NCI-H1930 (cell line): Measurements from ENCODE around the gene SLCO4C1.
"Not testable (repeated sequence)": the region's sequence is repeated elsewhere in the genome, so short reads cannot be mapped to it uniquely, and the experiment has no call there.

Experiments
- DNase-seq, 2 experiments: peaks; one replicate each; lab custom pipeline; 2025; lab: John Stamatoyannopoulos, UW

SLCO4C1 gene

DNA sequence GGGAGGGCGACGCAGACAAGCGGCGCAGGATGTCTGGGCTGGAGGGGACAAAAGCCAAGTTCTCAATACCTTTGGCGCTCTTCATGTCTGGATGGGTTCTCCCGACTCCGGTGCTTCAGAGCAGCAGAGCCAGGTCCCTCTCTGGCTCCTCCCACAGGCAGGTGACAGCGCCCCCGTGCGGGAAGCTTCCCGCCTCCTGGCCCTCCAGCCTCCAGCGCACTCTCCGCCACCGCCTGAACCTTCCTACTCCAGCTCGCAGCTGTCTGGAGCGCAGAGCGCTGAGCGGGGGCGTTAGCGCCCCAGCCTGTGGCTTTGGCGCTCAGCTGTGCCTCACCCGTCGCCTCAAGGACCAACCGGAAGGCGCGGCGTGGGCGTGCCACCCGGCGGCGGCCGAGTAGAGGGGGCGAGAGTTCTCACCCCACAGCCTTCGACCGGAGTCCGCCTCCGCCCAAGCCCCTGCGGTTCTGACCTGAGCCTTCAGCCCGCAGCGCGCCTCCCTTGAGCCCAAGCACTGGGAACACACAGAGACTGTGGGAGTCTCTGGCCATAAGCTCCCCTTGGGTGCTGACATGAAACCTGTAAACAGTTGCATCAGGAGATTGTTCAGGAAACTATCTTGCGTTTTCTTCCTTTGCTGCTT, at the start of gene SLCO4C1:
SLCO4C1 (minus strand) TSS at position 107 of the 640 bp plus-strand sequence; CDS start at position 85, 22 bp downstream.
- peak; percentile 66 to 81 for DNase-seq

DNA sequence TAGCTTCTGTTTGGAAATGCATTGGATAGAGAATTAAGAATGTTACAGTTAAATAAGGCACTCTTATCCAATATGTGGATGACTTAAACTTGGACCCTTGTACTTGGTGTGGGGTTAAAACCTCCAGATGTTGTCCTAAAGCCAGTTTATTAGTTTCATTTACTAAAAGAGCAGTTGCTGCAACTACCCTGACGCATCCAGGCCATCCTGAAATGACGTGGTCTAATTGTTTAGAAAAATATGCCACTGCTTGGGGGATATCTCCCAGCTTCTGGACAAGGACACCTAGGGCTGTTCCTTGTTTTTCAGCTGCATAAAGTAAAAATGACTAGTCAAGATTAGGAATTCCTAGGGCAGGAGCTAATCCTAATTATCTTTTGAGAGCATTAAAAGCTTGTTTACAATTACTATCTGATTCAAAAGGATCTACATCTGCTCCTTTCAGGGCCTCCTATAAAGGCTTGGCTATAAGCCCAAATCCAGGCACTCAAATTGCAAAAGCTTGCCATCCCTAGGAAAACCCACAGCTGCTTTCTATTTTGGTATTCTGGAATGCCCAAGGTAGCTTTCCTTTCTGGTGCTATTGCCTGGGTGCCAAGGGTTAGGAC, 45.7 kb upstream of the SLCO4C1 start:
- DNase-seq: no peak

DNA sequence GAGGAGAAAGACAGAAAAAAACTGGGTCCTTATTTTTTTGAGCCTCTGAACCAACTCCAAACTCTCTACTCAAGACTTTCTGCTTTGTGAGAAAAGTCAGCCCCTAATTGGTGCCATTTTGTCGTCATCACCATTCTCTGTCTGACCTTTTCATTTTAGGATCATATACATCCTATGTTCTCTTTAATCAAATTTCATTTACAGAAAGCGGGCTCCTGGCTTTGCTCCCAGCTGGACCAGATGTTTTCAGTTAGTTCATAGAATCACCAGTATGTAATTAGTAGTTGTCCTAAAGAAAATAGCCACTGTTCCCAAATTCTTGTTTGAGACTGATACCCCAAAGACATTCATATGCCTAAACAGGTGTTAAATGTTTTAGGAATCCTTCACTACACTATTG, 28.6 kb upstream of the SLCO4C1 start:
- DNase-seq: no peak

GRCh38 chr5:102318801-102319200, 22.7 kb upstream of the SLCO4C1 start:
- DNase-seq: not testable (repeated sequence)

- no peak for DNase-seq
Measured at GRCh38 chr5:102314328-102314727, 18.2 kb upstream of the SLCO4C1 start.

DNA sequence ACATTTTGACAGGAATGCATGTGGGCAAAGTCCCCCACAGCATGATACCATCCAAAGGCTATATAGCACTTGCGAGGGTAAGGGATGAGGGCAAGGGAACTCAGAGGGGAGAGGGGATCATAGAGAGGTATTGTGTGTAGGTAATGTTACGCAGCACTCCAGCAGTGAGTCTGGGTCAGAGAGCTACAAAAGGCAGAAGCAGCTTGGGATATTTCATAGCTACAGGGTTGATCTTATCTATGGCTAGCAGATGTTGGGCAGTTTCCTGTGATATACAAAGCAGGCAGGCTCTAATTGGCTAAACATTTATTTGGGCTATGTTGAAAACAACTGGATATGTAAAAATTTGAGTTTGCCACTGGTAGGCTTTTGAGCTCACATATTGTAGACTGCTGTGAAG, 17.8 kb upstream of the SLCO4C1 start:
- DNase-seq: no peak

- no peak for DNase-seq
Measured at GRCh38 chr5:102312586-102313370, 16.7 kb upstream of the SLCO4C1 start.

DNA sequence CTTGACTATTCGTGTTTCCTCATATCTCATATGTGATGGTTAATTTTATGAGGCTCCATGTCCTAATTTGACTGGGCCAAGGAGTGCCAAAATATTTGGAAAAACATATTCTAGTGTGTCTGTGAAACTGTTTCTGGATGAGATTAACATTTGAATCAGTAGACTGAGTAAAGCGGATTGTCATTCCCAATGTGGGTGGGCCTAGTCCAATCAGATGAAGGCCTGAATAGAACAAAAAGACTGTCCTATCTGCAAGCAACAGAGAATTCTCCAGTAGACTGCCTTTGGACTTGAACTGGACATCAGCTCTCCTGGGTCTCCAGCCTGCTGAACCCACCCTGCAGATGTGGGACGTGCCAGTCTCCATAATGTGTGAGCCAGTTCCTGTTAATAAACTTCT, 13.5 kb upstream of the SLCO4C1 start:
- DNase-seq: no peak

DNA sequence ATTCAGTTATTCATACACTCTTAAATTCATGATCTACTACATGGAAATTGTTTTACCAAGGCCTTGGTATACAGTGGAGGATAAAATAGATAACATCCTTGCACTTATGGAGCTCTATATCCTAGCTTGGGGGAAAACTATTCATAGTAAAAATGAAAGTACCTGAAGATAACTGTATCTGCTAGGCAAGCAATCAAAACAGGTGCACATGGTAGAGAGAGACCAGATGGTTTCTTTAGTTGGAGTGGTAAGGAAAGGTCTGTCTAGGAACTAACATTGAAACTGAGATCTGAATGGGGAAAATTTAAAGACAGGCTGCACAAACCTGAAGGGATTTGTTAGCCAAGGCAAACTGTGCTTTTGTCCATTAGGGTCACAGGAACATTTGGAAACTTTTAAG, 11.1 kb upstream of the SLCO4C1 start:
- DNase-seq: no peak

DNA sequence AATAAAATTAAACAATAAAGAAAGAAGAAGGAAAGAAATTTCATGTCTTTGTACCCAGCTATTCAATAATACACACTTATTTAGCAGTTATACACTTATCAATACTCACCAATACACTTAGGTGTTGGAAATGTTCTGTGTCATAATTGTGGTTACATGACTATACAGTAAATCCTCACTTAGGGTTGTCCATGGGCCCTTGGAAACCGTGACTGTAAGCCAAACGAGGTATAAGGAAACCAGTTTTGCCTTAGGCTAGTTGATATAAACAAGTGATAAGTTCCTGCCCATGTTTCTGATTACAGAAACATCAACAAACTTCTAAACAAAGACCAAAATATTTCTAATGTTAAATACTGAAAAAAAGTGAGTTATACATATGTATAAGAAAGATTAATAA, 10.0 kb upstream of the SLCO4C1 start:
- no peak for DNase-seq

- no peak for DNase-seq
Measured at GRCh38 chr5:102295534-102296177, 428 bp downstream of the SLCO4C1 start.

DNA sequence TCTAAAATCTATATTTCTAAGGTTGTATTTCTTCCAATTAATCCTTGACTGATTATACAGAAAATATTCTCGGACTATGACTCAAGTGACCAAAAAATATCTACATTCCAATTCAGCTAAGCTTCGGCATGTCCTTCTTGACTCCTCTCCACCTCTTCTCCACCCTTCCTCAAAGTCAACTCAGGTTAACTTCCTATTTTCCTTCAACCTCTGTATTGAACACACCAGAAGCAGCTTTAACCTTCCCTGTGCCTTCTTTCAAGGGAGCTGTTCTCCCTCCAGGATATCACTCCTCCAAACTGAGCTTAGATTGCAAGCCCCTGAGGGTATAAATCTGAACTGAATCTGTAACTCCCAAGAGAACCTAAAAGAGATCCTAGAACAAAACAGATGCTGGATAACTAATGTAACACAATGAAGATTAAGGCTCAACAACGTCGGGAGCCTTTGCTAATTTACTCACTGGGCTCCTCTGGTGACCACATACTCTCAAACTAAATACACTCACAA, 1.1 kb downstream of the SLCO4C1 start:
- DNase-seq: no peak

DNA sequence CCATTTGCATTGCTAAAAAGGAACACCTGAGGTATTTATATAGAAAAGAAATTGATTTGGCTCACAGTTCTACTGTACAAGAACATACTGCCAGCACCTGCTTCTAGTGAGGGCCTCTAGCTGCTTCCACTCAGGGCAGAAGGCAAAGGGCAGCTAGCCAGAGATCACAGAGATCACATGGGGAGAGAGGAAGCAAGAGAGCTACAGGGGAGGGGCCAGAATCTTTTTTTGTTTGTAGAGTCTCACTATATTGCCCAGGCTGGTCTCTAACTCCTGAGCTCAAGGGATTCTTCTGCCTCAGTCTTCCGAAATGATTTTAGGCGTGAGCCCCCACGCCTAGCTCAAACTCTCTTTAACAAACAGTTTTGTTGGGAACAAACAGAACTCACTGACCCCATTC, 6.1 kb downstream of the SLCO4C1 start:
- DNase-seq: no peak

DNA sequence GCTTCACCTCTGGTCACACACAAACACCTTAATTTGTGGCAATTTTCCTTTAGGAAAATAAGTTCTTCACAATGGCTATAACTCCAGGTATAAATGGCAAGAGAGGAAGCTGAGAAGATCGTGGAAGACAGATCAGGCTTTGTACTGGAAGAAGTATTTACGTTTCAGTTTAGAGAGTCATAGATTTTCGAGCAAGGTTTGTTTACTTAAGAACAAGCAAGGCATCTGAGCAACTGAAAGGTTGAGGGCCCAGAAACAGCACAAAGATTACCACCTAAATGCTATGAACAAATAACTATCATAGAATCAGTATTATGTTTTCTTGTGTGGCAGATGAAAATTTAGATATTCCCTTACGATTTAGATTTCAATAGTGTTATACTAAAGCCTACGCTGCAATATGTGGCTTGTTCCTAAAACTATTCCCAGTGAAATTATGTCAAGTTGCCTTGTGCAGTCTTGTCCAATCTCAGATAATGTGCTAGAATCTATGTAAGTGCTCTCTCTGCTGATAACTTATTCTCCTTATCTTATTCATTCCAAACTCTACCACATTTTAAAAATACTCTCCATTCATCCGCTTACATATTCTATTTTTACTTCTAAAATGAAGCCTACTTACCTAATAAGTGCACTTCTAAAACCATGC, 6.7 kb downstream of the SLCO4C1 start:
- no peak for DNase-seq

DNA sequence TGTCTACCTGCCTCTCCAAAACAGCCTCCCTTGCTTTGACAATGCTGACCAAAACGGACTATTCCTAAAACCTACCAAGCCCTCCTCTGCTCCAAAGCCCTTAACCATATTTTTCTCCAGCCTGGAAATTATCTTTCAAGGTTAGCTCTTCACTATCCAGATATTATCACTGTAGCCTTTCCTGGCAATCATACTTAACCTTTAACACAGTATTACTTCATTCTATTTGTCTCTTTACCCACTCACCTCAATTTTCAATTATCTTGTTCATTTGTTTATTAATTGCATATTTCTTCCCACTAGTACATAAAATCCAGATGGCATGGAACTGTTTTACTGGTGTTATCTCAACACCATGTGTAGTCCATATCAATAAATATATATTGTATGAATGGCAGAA, 7.5 kb downstream of the SLCO4C1 start:
- DNase-seq: no peak

GRCh38 chr5:102286476-102286875, 9.6 kb downstream of the SLCO4C1 start:
- no peak for DNase-seq

GRCh38 chr5:102283102-102283797, 12.8 kb downstream of the SLCO4C1 start:
- no peak for DNase-seq

GRCh38 chr5:102279711-102280110, 16.4 kb downstream of the SLCO4C1 start:
- DNase-seq: no peak

- no peak for DNase-seq
Measured at GRCh38 chr5:102278231-102278630, 17.9 kb downstream of the SLCO4C1 start.

DNA sequence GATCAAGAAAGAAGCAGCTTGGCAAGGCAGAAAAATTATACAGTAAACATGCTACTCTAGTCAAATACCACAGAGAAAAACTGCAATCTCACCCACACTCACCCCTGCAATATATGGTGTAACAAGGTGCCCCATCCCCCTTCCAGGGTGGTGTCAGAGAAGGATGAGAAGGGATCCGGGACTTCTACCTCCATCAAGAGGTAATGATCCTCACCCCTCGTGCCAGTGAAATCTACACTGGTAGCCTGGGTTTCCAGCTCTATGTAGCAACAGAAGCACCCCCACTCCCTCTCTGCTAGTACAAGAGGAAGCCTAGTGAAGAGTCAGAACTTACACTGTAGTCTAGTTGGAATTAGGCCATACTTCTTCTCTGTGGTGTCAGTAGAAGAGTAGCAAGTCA, 18.9 kb downstream of the SLCO4C1 start:
- no peak for DNase-seq

GRCh38 chr5:102271759-102272158, 24.3 kb downstream of the SLCO4C1 start:
- DNase-seq: no peak
